Neural cell (in vitro differentiated cells): ENCODE data around the gene THADA. TPM values are rescaled to one million over a fixed set of nuclear protein-coding genes. Genes with fewer than 3 reads are reported as not detected.

Source experiments
- H2AFZ ChIP-seq: fragments of 200-600, 300-800 bp; sonication (generic), shearing (Covaris generic); 2 replicates; pipeline ENCODE4 v1.6.0; 2014; ENCODE audit warnings: low read depth, mild to moderate bottlenecking, antibody characterized with exemption, low read length, moderate library complexity
- H3F3A ChIP-seq: fragments of 200-600 bp; shearing (Covaris generic); 2 replicates; pipeline ENCODE4 v1.6.1; 2016; ENCODE audit warnings: mild to moderate bottlenecking, moderate library complexity, mixed read lengths, antibody characterized with exemption, low read length; ENCODE audit not compliant: insufficient read depth, poor library complexity, severe bottlenecking
- H3K27ac ChIP-seq: fragments of 200-600, 300-800 bp; sonication (generic), shearing (Covaris generic); 2 replicates; pipeline ENCODE4 v1.5.1; 2014; ENCODE audit warnings: mild to moderate bottlenecking, low read length, moderate library complexity
- H3K27me3 ChIP-seq: fragments of 300-800, 200-600 bp; sonication (generic), shearing (Covaris generic); 2 replicates; pipeline ENCODE4 v1.6.0; 2014; ENCODE audit warnings: mild to moderate bottlenecking, low read depth, low read length, moderate library complexity; ENCODE audit not compliant: insufficient read depth
- H3K36me3 ChIP-seq: fragments of 300-800, 200-600 bp; sonication (generic), shearing (Covaris generic); 2 replicates; pipeline ENCODE4 v1.5.1; 2014; ENCODE audit warnings: mild to moderate bottlenecking, antibody characterized with exemption, low read length, moderate library complexity; ENCODE audit not compliant: insufficient read depth
- H3K4me2 ChIP-seq: fragments of 300-800, 200-600 bp; sonication (generic), shearing (Covaris generic); 2 replicates; pipeline ENCODE4 v1.6.0; 2014; ENCODE audit warnings: mild to moderate bottlenecking, low read length
- H3K4me3 ChIP-seq: fragments of 300-800, 200-600 bp; sonication (generic), shearing (Covaris generic); 2 replicates; pipeline ENCODE4 v1.5.1; 2014; ENCODE audit warnings: mild to moderate bottlenecking, low read length, moderate library complexity
- H3K79me2 ChIP-seq: fragments of 200-600 bp; shearing (Covaris generic); replicated peaks from 2 replicates; pipeline ENCODE4 v1.6.0; 2014; ENCODE audit warnings: mild to moderate bottlenecking, low read length, moderate library complexity; ENCODE audit not compliant: insufficient read depth
- H3K9ac ChIP-seq: fragments of 300-800, 200-600 bp; sonication (generic), shearing (Covaris generic); 2 replicates; pipeline ENCODE4 v1.6.1; 2016; ENCODE audit warnings: mild to moderate bottlenecking, low read length, mixed read lengths
- H3K9me2 ChIP-seq: fragments of 200-600 bp; shearing (Covaris generic); 2 replicates; pipeline ENCODE4 v1.6.1; 2016; ENCODE audit warnings: mild to moderate bottlenecking, low read length, mixed read lengths; ENCODE audit not compliant: insufficient read depth
- H3K9me3 ChIP-seq: fragments of 200-600, 300-800 bp; sonication (generic), shearing (Covaris generic); 2 replicates; pipeline ENCODE4 v1.6.1; 2016; ENCODE audit warnings: mild to moderate bottlenecking, mixed run types, low read length, moderate library complexity, mixed read lengths
- H4K20me1 ChIP-seq: fragments of 200-600 bp; shearing (Covaris generic); 2 replicates; pipeline ENCODE4 v1.6.1; 2016; ENCODE audit warnings: mild to moderate bottlenecking, mixed run types; ENCODE audit not compliant: insufficient read depth
- CTCF ChIP-seq: fragments of 450-650 bp; IDR thresholded peaks from 2 replicates; pipeline ENCODE4 v1.5.1; 2014; ENCODE audit warnings: antibody characterized with exemption, mild to moderate bottlenecking, moderate library complexity; ENCODE audit not compliant: poor library complexity, severe bottlenecking
- EP300 ChIP-seq: fragments of 450-650 bp; conservative IDR thresholded peaks from 2 replicates; pipeline ENCODE4 v1.6.1; 2014; ENCODE audit warnings: antibody characterized with exemption, mild to moderate bottlenecking, moderate library complexity; ENCODE audit not compliant: poor library complexity, severe bottlenecking
- EZH2 ChIP-seq: fragments of 200-600, 300-800 bp; shearing (Covaris generic), sonication (generic); IDR thresholded peaks from 2 replicates; pipeline ENCODE4 v1.6.1; 2014; ENCODE audit warnings: antibody characterized with exemption, low read length, borderline replicate concordance, mild to moderate bottlenecking; ENCODE audit not compliant: insufficient read depth, poor library complexity, severe bottlenecking
- MXI1 ChIP-seq: fragments of 450-650 bp; conservative IDR thresholded peaks from 2 replicates; pipeline ENCODE4 v1.6.1; 2014; ENCODE audit warnings: antibody characterized with exemption, mild to moderate bottlenecking; ENCODE audit not compliant: poor library complexity, severe bottlenecking
- POLR2AphosphoS5 ChIP-seq: IDR thresholded peaks from 2 replicates; pipeline ENCODE4 v1.6.1; 2012
- RAD21 ChIP-seq: fragments of 450-650 bp; conservative IDR thresholded peaks from 2 replicates; pipeline ENCODE4 v1.6.1; 2014; ENCODE audit warnings: antibody characterized with exemption, mild to moderate bottlenecking, moderate library complexity
- REST ChIP-seq: IDR thresholded peaks from 2 replicates; pipeline ENCODE4 v1.6.1; 2012; ENCODE audit warnings: borderline replicate concordance
- SMC3 ChIP-seq: fragments of 450-650 bp; conservative IDR thresholded peaks from 2 replicates; pipeline ENCODE4 v1.6.1; 2014; ENCODE audit warnings: antibody characterized with exemption, mild to moderate bottlenecking, moderate library complexity; ENCODE audit not compliant: poor library complexity
- TAF1 ChIP-seq: IDR thresholded peaks from 2 replicates; pipeline ENCODE4 v1.6.1; 2012; ENCODE audit warnings: low read depth
- polyA plus RNA-seq: library from polyadenylated mRNA; depleted of rRNA; stranded (reverse); fragments of >200 nt; gene quantifications from 2 replicates; pipeline ENCODE4 v1.2.3, GENCODE V29; 2014

The THADA gene
- polyA plus RNA-seq, 1 donor from 2014 or later = 8.5 TPM

DNA sequence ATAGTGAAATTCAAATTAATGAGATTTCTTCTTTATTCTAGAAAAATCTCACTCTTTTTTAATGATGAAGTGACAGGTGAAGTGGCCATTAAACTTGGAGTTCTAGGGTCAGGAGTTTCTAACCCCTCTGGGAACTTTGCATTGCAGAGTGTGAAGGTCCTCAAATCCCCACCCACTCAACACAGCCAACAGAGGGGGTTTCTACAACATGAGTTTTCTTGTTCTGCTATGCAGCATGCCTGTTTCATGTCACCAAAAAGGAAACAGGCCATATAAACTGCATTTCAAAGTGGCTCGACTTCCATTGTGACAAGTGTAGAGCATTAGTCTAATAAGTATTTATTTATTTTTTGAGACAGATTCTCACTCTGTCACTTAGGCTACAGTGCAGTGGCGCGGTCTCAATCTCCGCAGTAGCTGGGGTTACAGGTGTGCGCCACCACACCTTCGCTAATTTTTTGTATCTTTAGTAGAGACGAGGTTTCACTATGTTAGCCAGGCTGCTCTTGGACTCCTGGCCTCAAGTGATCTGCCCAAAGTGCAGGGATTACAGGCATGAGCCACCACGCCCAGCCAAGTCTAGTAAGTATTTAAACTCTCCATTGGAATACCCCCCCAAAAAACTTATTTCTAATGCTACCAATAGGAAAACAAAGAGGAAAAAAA is 223.3 kb downstream of the THADA start:
- no peaks in the 10 kb centered on the region for H3K27me3 ChIP-seq
- H3K9me3 ChIP-seq = no peaks in the 10 kb centered on the region
- no peak overlapping the region for H3K27ac ChIP-seq
- no peaks in the 10 kb centered on the region for H3F3A ChIP-seq
- H3K36me3 ChIP-seq = no peaks in the 10 kb centered on the region
- H3K9ac ChIP-seq = no peak overlapping the region
- H3K4me2 ChIP-seq = no peak overlapping the region
- no peaks in the 10 kb centered on the region for H3K9me2 ChIP-seq
- H3K4me3 ChIP-seq = no peak overlapping the region
- no peak overlapping the region for H2AFZ ChIP-seq
- H4K20me1 ChIP-seq = no peaks in the 10 kb centered on the region
- TF ChIP-seq RAD21 (no peak), MXI1 (no peak), EP300 (no peak), POLR2AphosphoS5 (no peak), SMC3 (no peak), CTCF (no peak), TAF1 (no peak), EZH2 (no peak), REST (no peak)
- H3K79me2 ChIP-seq = no peaks in the 10 kb centered on the region

GRCh38 chr2:43370705-43371104 is 225.1 kb downstream of the THADA start:
- Histone ChIP-seq H3K9me2 (no peaks in the 10 kb centered on the region), H3F3A (no peaks in the 10 kb centered on the region), H3K27me3 (no peaks in the 10 kb centered on the region), H3K4me3 (no peak overlapping the region), H3K9ac (no peak overlapping the region), H4K20me1 (no peaks in the 10 kb centered on the region), H3K4me2 (no peak overlapping the region), H2AFZ (no peak overlapping the region), H3K27ac (no peak overlapping the region), H3K9me3 (no peaks in the 10 kb centered on the region), H3K36me3 (no peaks in the 10 kb centered on the region), H3K79me2 (no peaks in the 10 kb centered on the region)
- TF ChIP-seq RAD21 = no peak
- TF ChIP-seq MXI1 = no peak
- TF ChIP-seq EP300 = no peak
- TF ChIP-seq REST = no peak
- no peak for TF ChIP-seq POLR2AphosphoS5
- TF ChIP-seq CTCF = no peak
- TF ChIP-seq TAF1 = no peak
- TF ChIP-seq SMC3 = no peak
- TF ChIP-seq EZH2 = no peak
